Right forelimb (tissue), 1 donor: ENCODE results near the gene IFNLR1.

Experiments used
- DNase-seq: peaks from one replicate; pipeline ENCODE4 v3.0.0-alpha.2; 2018

Gene IFNLR1

DNA sequence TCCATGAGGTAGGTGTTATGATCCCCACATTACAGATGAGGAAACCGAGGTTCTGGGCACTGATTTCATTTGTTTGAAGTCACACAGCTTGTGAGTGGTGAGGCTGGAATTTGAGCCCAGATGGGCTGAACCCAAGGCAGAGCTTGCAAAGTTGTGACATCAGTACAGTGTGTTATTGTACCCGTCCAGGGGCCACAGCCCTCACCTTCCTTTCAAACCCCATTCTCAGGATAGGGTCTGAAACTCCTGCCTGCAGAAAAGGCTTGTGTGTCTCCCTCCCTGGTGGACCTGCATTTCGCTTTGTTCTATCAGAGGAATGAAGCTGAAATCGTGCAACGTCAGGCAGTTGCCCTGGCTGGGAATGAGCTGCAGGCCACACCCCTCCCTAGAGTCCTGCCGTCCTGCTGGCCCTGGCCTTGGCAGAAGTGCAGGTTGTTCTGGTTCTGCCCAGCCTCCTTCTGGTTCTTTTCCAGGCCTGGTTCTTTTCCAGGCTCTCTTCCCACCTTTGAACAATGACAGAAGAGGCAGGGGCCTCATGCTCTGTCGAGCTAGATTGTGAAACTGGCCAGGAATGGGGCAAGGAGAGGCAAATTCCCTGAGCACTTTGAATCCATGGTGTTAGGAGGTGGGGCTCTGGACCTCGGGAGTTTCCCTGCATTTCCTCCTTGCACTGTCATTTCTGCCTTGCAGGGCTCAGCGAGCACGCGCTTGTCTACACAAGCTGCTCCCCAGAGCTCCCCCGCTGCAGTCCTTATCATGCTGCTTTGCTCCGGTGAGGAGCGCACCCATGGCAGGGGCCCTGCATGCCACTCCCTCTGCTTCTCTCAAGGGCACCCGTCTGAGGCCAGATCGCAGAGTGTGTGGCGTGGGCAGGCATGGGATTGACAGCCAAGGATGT is 67.0 kb downstream of the IFNLR1 start:
- no peak for DNase-seq

DNA sequence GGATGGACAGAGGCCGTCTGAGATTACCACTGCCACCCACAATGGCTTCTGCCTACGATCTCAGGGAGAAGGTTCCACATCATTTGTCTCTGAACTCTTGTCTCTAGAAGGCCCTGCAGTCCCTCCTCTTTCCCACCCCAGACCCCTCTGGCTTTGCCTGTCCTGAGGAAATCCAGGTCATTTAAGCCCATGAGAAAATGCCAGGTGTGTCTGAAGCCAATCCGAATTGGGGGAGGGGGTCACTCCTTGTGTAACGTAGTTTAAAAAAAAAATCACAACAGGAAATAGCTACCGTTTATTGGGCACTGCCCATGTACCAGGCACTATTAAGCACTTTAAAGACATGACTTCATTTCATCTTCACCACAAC is 67.6 kb downstream of the IFNLR1 start:
- no peak for DNase-seq

DNA sequence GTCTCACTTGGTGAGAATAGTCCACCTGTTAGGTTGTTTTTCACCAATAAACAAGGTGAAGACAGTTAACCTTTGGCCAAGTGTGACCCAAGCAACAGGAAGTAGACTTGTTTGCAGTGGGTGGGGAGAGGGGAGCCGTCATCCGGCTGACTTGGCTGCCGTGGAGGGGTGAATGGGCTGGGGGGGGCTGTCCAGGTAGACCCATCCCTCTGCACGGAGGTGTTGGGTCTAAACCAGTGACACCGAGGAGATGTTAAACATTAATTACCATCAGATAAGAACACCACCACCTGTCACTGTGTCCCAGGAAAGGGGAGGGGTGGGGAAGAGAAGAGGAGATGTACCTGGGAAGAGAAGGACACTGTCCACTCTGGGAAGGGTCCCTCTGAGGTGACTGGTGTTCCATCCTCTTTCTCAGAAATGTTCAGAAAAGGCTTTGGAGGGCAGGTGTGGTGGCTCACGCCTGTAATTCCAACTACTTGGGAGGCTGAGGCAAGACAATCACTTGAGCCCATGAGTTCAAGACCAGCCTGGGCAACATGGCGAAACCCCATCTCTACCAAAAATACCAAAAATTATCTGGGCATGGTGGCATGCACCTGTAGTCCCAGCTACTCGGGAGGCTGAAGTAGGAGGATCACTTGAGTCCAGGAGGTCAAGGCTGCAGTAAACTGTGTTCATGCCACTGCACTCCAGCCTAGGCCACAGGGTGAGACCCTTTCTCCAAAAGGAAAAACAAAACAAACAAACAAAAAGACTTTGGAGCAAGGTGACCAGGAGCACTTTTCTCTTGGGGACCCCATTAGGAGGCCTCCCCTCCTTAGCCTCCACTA is 68.5 kb downstream of the IFNLR1 start:
- DNase-seq: no peak

DNA sequence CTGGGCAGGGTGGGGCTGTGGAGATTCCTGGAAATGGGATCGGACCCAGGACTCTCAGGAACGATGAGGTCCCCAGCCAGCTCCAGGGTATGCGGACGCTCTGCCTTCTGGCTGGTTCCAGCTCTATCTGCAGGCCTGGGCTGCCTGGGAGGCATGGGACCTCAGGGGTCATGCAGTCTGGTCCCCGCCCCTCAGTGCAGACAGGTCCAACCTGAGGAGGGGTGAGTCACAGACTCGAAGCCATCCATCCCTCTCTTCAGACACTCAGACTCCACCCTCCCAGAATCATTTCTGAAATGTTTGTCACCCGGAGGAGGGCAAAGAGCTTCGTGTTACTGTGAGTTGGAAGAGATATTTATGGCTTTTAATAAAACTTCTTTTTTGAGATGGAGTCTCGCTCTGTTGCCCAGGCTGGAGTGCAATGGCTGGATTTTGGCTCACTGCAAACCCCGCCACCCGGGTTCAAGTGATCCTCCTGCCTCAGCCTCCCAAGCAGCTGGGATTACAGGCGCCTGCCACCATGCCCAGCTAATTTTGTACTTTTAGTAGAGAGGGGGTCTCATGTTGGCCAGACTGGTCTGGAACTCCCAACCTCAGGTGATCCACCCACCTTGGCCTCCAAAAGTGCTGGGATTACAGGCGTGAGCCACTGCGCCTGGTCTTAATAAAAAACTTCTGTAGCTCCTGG is 69.2 kb downstream of the IFNLR1 start:
- no peak for DNase-seq

DNA sequence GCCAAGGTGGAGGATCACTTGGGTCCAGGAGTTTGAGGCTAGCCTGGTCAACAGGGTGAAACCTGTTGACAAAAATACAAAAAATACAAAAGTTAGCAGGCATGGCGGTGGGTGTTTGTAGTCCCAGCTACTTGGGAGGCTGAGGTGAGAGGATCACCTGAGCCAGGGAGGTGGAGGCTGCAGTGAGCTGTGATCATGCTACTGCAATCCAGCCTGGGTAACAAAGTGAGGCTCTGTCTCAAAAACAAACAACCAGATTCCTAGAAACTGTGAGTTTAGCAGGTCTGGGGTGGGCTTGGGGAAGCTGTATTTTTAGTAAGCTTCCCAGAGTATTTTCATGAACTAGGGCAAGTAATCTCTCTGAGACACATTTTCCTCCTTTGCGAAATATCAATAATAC is 70.0 kb downstream of the IFNLR1 start:
- DNase-seq: no peak

DNA sequence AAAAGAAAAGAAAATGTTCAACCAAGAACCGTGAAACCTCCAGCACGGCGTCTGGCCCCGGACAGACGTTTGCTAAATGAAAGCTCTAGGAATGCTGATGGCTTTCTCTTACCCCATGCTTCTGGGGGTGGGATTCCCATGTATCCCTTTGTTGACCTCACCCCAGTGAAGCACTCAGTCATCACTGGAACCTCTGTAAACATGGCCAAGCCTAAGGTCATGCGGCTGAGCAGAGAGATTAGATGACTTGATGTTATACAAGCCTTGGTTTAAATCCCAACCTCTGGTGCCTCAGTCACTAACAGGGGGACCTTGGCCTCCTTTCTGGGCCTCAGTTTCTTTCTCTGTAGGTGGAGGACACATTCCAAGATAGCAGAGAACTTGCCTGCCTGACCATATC is 72.3 kb downstream of the IFNLR1 start:
- no peak for DNase-seq

DNA sequence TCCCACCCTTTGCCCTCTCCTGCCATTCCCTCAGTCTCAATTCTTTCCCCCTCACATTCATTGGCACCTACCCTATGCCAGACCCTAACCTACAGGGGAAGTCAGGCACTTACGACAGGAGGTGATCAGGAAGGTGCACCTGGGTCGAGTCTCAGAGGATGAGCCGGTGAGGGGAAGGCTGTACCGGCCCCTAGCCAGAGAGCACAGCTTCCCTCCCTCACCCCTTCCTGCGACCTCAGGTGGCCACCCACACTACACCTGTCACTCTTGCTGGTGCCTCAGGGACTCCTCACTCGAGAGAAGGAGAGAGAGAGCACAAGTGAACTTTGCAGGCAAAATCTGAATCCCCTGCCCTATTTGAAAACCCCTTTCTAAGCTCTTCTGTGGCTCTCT is 73.5 kb downstream of the IFNLR1 start:
- peak; percentile 11 for DNase-seq

DNA sequence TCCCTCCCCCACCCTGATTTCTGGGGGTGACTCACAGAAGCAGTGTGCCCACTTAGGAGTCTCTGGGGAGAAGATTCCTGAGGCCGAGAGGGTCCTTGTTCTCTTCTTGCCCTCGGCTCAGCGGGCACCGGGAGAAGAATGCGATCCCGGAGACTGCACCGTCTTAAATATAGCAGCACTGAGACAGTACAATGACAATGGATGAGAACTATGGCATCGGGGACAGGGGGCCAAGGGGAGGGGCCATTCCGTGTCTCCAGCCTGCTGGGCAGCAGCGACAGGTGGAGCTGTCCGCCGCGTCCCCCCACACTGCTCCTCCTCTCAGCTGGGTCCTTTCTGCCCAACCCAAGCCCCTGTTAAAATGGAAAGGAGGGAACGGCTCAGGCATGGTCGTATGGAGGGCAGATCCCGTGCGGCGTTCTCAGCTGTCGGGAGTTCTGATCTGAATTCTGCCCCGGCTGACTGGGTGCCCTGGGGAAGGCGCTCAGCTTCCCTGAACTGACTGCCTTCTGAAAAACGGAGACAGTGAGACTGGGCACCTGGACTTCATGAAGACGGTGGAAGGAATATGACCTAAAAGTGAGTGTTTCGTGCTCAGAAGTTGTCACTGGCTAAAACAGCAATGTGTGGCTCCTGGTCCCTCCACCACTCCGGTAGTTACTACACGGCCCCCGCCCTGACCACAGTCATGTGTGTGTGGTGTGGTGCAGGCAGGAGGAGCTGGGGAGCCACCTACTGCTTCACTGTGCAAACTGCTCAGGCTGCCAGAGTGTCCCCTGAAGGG is 74.9 kb downstream of the IFNLR1 start, which contains the start of gene MYOM3:
Gene MYOM3 (minus strand): TSS at position 140 of the 784 bp plus-strand sequence. CDS start 3,499 bp downstream, outside the sequence.
- DNase-seq: peak; percentile 73

DNA sequence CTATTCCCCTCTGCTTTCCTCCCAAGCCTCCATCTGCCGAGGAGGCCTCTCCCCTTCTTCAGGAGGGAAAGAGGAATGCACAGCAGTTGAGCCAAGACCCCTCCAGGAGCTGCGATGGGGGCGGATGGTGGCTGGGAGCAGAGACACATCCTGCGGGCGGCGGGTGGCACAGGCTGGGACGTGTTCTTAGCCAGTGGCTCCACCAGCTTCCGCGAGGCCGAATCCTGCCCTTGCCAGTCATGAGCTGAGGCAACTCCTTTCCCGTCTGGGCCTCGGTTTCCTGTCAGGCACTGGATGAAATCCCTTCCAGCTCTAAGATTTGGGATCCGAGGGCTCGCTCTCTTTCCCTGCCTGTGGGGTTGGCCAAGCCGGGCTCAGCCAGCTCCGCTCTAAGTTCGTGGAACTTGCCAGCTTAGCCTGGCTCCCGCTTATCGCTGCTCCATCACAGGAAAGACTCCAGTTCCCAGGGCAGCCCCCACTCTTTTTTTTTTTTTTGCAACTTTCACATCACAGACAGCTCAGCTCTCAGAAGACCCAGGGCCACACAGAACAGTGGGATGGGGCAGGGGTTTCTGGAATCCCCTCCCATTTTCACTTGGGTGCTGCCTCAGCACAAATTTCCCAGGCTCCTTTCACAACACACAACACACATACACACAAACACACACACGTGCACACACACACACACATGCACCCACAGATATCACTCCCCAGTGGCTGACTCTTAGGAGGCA is 75.7 kb downstream of the IFNLR1 start:
- no peak for DNase-seq

DNA sequence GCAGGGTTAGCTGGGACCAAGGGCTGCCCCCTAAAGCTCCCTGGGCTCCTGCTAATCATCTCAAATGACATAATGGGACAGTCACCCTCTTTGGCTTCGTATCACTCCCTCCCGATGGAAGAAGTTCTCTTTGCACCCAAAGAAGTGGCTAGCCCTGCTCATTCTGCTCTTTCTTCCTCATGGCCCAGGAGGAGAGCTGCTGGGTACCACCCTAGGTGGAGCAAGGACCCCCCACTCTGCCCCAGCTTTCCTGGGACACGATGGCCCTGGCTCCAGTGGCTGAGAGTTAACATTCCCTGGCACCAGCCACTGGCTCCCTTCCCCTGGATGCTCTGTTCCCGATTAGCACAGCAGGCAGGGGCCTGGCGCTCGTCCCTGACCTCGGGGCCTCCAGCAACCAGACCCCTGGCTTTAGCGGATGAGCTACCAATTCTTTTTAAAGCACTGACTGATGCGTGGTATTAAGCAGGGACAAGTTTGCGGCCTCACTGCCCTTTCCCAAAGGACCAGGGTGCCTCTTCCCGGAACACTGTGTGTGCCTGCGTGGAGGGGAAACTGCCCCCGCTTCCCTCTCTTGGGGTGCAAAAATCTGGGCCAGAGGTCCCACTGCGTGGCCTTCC is 76.3 kb downstream of the IFNLR1 start:
- DNase-seq: peak; percentile 55

DNA sequence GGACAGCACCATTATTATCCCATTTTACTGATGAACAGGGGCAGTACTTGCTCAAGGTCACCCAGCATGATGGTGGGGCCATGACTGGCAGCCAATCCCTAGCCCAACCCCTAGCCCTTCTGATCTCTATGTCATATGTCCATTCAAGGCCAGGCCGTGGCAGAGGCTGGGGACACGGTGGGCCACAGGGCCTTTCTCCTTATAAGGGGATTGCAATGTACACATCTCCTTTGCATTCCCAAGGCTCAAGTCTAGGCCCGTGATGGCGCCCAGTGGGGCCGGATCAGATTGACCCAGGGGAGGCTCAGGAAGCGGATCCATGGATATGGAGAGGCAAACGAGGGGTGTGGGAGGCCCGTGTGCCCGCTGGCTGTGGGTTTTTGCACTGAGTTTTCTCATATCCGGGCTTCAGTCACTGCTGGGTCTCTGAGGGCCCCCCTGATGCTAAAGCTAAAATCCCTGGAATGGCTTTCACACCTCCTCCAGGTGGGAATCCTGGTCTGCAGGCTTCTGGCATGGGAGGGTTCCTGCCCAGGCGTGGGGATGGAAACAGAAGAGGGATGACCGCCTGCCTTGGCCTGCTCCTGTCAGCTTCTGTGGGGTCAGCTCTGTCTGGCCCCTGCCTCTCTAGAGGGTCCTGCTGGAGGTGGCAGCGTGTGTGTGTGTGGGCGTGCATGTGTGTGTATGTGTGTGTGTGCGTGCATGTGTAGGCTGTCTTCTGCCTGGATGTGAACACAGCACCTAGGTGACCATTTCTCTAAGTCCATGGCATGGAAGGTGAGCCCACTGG is 77.2 kb downstream of the IFNLR1 start:
- DNase-seq: no peak

DNA sequence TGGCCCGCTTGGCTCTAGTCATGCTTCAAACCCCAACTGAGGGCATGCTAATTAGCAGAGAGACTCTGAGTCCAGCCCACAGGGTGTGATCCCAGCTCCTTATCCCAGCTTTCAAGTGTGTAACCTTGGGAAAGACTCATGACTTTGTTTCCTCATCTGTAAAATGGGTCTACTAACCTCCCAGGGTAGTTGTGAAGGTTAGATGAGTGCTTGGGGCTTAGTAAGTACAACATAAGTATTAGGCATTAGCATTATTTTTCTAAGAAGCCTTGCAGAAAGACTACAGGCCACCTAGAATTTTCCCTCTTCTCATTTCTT is 78.0 kb downstream of the IFNLR1 start:
- DNase-seq: no peak

DNA sequence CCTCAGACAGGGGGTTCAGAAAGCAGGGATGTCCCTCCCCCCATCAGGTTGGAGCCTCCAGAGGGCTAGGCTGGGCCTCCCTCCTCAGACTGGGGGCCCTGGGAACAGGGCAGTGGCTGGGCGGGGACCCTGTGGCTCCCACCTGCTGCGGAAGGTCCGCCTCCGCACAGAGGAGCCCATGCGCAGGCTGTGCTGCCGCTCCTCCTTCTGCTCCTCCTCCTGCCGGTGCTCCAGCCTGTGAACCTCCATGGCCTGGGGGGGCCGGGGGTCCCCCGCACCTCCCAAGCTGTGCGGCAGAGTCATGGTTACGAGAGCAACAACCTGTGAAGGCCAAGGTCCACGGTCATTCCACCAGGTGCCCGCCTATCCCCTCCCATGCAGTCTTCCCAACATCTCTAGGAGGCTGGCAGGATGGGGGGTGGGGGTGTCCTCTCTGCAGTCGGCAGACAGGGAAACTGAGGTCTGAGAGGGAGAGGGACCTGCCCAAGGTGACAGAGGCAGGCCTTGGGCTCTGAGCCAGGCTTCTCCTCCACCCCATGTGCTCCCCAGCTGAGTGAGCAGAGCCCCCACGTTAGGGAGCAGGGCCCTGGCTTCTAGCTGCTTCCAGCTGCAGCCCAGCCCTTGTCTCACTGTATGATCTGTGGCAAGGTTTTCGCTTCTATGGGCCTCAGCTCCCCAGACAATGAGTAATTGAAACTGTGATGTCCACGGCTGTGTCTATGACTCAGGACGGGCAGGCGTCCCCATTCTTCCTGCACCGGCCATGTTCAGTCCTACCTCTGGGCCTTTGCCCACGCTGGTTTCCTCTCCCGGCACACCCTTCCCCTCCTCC is 78.5 kb downstream of the IFNLR1 start:
- no peak for DNase-seq

DNA sequence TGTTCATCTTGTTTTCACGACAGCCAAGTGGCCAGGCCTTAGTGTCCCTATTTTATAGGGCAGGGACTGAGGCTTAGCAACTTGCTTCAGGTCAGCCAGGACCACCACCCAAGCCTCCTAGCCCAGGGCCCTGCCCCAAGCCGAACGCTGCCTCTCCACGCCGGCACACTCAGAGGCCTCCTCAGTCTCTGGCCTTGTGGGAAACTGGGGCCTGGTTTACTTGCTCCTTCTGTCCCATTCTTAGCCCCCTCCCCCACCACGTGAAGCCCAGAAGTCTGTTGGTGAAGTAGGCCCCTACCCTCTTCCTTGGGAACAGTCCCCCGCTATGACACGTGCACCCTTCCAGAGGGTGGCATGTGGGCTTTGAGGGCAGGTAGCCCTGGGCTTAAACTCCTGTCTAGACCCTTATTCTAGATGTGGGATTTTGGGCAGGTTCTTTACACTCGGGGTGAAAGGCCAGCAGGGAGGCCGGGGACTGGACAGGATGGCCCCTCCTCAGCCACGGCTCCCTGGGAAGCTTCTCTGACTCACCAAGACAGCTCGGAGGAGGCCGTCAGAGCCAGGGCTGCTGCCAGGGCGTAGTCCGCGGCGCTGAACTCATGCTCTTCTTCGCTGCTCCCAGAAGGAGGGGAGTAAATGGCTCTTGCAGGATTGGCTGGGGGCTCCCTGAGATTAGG is 79.5 kb downstream of the IFNLR1 start:
- no peak for DNase-seq

DNA sequence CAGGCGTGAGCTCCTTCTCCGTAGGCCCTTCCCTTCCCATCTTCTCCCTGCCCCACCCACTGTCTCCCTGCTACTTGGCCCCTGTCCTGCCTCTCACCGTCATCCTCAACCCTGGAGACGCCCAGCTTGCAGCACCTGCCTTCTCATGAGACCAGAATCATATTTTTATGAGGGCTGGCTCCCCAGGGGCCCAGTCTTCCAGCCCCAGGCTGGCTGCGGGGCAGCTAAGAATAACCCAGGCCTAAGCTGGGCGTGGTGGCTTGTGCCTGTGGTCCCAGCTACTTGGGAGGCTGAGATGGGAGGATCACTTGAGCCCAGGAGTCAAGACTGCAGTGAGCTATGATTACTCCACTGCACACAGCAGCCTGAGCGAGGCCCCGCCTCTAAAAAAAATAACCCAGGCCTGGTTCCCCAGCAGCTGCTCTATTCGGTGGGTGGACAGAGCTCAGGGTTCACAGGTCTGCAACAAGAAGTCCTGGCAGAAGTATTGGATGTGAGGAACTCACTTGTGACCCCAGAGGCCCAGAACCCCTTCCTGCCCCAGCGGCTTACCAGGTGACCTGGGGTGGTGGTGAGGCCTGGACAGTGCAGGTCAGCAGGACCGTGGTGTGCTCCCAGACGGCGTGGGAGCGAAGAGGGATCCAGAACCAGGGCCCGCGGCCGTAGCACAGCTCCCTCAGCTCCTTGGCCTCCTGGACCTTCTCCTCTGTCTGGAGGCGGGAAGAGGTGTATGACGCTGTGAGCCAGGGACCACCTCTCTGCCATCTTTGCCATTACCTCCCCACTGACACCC is 81.5 kb downstream of the IFNLR1 start:
- no peak for DNase-seq

DNA sequence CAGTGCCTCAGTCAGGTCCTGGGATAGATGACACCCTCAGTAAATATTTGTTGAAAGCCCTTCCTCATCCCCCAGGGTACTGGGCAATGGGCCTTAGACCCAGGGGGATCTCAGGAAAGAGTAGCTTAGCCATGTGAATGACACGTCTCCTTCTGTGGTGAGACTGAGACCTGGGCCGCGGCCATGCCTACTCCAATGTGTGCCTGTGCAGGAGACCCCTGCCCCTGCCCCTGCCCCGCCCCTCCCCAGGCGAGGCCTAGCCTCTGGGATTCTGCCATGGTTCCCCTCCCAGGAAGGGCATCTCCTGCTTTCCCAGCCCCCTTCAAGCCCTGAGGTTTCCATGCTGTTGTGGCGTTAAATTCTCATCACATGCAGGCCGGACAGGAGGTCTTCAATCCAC is 82.2 kb downstream of the IFNLR1 start:
- no peak for DNase-seq
